ENCODE results near the gene LHX1.

- TF ChIP-seq ZBTB11 (CRISPR knock-in tag; IDR thresholded peaks at IDR 0.05), result no peak
- no peak for TF ChIP-seq POLR2A (IDR thresholded peaks at IDR 0.05; ENCODE audit: low read depth, low read length)
- TF ChIP-seq, protein P1, sequence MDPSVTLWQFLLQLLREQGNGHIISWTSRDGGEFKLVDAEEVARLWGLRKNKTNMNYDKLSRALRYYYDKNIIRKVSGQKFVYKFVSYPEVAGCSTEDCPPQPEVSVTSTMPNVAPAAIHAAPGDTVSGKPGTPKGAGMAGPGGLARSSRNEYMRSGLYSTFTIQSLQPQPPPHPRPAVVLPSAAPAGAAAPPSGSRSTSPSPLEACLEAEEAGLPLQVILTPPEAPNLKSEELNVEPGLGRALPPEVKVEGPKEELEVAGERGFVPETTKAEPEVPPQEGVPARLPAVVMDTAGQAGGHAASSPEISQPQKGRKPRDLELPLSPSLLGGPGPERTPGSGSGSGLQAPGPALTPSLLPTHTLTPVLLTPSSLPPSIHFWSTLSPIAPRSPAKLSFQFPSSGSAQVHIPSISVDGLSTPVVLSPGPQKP (IDR thresholded peaks at IDR 0.05; ENCODE audit: low read depth, low read length), result no peak
- no peak for TF ChIP-seq ZNF217 (IDR thresholded peaks at IDR 0.05)
- no peak for TF ChIP-seq TCF3 (IDR thresholded peaks at IDR 0.05; ENCODE audit: borderline replicate concordance, insufficient read depth, low read depth, low read length)
- no peak for TF ChIP-seq FOXM1 (IDR thresholded peaks at IDR 0.05; ENCODE audit: low read depth, low read length)
- no peak for TF ChIP-seq HDAC2 (IDR thresholded peaks at IDR 0.05)
- TF ChIP-seq, protein P2, sequence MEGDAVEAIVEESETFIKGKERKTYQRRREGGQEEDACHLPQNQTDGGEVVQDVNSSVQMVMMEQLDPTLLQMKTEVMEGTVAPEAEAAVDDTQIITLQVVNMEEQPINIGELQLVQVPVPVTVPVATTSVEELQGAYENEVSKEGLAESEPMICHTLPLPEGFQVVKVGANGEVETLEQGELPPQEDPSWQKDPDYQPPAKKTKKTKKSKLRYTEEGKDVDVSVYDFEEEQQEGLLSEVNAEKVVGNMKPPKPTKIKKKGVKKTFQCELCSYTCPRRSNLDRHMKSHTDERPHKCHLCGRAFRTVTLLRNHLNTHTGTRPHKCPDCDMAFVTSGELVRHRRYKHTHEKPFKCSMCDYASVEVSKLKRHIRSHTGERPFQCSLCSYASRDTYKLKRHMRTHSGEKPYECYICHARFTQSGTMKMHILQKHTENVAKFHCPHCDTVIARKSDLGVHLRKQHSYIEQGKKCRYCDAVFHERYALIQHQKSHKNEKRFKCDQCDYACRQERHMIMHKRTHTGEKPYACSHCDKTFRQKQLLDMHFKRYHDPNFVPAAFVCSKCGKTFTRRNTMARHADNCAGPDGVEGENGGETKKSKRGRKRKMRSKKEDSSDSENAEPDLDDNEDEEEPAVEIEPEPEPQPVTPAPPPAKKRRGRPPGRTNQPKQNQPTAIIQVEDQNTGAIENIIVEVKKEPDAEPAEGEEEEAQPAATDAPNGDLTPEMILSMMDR (IDR thresholded peaks at IDR 0.05 in 2 of 3, conservative IDR thresholded peaks at IDR 0.05 in 1 of 3; ENCODE audit: control insufficient read depth in 2 of 3, extremely low read depth in 1 of 3, insufficient read depth in 1 of 3, low read depth in 3 of 3, low read length in 3 of 3), result no peak
- TF ChIP-seq SRF (IDR thresholded peaks at IDR 0.05; ENCODE audit: low read depth in 2 of 2, low read length in 2 of 2), result no peak
- TF ChIP-seq ZZZ3 (IDR thresholded peaks at IDR 0.05; ENCODE audit: control insufficient read depth, insufficient read length, low read depth), result no peak
- no peak for TF ChIP-seq ZNF207 (IDR thresholded peaks at IDR 0.05; ENCODE audit: borderline replicate concordance)
- TF ChIP-seq MTA3 (IDR thresholded peaks at IDR 0.05; ENCODE audit: borderline replicate concordance, low read length), result no peak
- no peak for TF ChIP-seq TCF7 (IDR thresholded peaks at IDR 0.05; ENCODE audit: borderline replicate concordance)
These were observed 38.7 kb downstream of the LHX1 start for GRCh38 chr17:36975922-36976515.

Data from GM12878 (cell line).